ENCODE data around the gene HDGF. TPM values are rescaled to one million over a fixed set of nuclear protein-coding genes. Genes with fewer than 3 reads are reported as not detected.

Gene HDGF
- total and polyA plus RNA-seq, 2 of the 8 experiments (the other 6 are each of a cell fraction or from before 2014, with no cell fraction given): 145 to 391 TPM

GRCh38 chr1:156768610-156769295 lies 17.3 kb upstream of the HDGF start:
- H3K27ac ChIP-seq (ENCODE audit: low read depth, low read length): no peak overlapping the region
- peaks cover 11% of the 10 kb centered on the region for H3K23me2 ChIP-seq (ENCODE audit: low read depth, low read length)
- H3K4me1 ChIP-seq (replicated peaks in 1 of 4; ENCODE audit: control insufficient read depth in 3 of 4, insufficient read depth in 4 of 4, low read length in 3 of 4): peaks cover 0 to 16% (median 6%) of the 10 kb centered on the region in 4 experiments; a peak in 5 of 7 replicates
- DNase-seq (ENCODE audit: low read depth in 1 of 2, low spot score in 2 of 2) (no peak), FAIRE-seq (no peak)
- no peaks in the 10 kb centered on the region for H3K9me3 ChIP-seq (ENCODE audit: insufficient read depth in 2 of 2, low read depth in 1 of 2, low read length in 1 of 2)
- no peak overlapping the region for H2AFZ ChIP-seq (ENCODE audit: low read length)
- 68% methylated on average over 8 of the region's 8 CpGs; no CpG with 5 or more reads in 1 of the 2 experiments for WGBS, 2 experiments (ENCODE audit: extremely low coverage in 1 of 2, insufficient coverage in 1 of 2, insufficient read length in 1 of 2, insufficient replicate concordance in 2 of 2, low coverage in 1 of 2, low lambda C conversion rate in 2 of 2, missing lambda C conversion rate in 1 of 2)
- H3K36me3 ChIP-seq (ENCODE audit: control insufficient read depth in 2 of 4, insufficient read depth in 4 of 4, low read length in 3 of 4): peaks cover 0 to 17% (median 2%) of the 10 kb centered on the region in 4 experiments; a peak in 3 of 8 replicates
- no peak overlapping the region for H4K8ac ChIP-seq (ENCODE audit: extremely low read depth, insufficient read depth, low read length)
- H4K20me1 ChIP-seq (replicated peaks in 1 of 2; ENCODE audit: control insufficient read depth in 1 of 2, insufficient read depth in 2 of 2, low read length in 2 of 2): peaks cover 16 to 18% of the 10 kb centered on the region in 2 experiments
- no peak overlapping the region for H3K4ac ChIP-seq (replicated peaks; ENCODE audit: insufficient read length, low read depth, low read length)
- H2BK15ac ChIP-seq (ENCODE audit: low read length): no peak overlapping the region
- no peak overlapping the region for H3K18ac ChIP-seq (ENCODE audit: extremely low read depth, low read length)
- H2BK12ac ChIP-seq (ENCODE audit: low read depth, low read length): no peak overlapping the region
- no peak overlapping the region for H2BK120ac ChIP-seq (replicated peaks; ENCODE audit: low read depth, low read length)
- no peak overlapping the region for H4K91ac ChIP-seq (replicated peaks; ENCODE audit: insufficient read length, low read length)
- H3K4me2 ChIP-seq (ENCODE audit: insufficient read depth in 1 of 2, low read depth in 2 of 2, low read length in 2 of 2): peak overlapping the region; percentile 87 to 92
- no peaks in the 10 kb centered on the region for H3K27me3 ChIP-seq (replicated peaks in 1 of 4; ENCODE audit: control insufficient read depth in 3 of 4, extremely low read depth in 1 of 4, insufficient read depth in 3 of 4, low read length in 3 of 4)
- no peak overlapping the region for H4K5ac ChIP-seq (ENCODE audit: insufficient read length, low read depth, low read length)
- H3K79me2 ChIP-seq (ENCODE audit: control insufficient read depth in 1 of 2, insufficient read depth in 2 of 2, low read length in 2 of 2): peaks cover 35 to 58% of the 10 kb centered on the region in 2 experiments
- H3K79me1 ChIP-seq (ENCODE audit: low read depth, low read length): peaks cover 13% of the 10 kb centered on the region
- H2BK20ac ChIP-seq (ENCODE audit: low read length): no peak overlapping the region
- H3K23ac ChIP-seq (ENCODE audit: insufficient read length): no peak overlapping the region
- CTCF ChIA-PET (ENCODE audit: partially characterized antibody): interaction anchor here (0.6 to 11.7 kb wide), 10 partner anchors 17 to 121 kb away, joined by 3 to 100 read pairs (median 4); partner anchors contain the start of genes ISG20L2 and METTL25B
- peak overlapping the region in 2 of 4 experiments; percentile 91 to 95; a peak in 1 of 7 replicates for H3K9ac ChIP-seq (replicated peaks in 1 of 4; ENCODE audit: extremely low read depth in 1 of 4, low read depth in 3 of 4, low read length in 3 of 4)
- H2AK5ac ChIP-seq (ENCODE audit: low read depth, low read length): no peak overlapping the region
- no peak overlapping the region for H2BK5ac ChIP-seq (ENCODE audit: low read depth, low read length)
- no peak overlapping the region for H3K14ac ChIP-seq (ENCODE audit: insufficient read length)
- H3K4me3 ChIP-seq (ENCODE audit: extremely low read depth in 1 of 4, insufficient read depth in 2 of 4, low read depth in 3 of 4, low read length in 4 of 4): peak overlapping the region; percentile 67 to 97 (median 86)
- POLR2A ChIA-PET (ENCODE audit: partially characterized antibody): interaction anchor here (1.2 to 8.2 kb wide), 7 partner anchors 8 to 103 kb away, joined by 3 to 121 read pairs (median 12); partner anchors contain the start of genes HDGF, ISG20L2, METTL25B and MRPL24
- H3K56ac ChIP-seq (replicated peaks; ENCODE audit: insufficient read length, low read depth, low read length): no peak overlapping the region
- no peak for TF ChIP-seq CHD2 (IDR thresholded peaks at IDR 0.05; ENCODE audit: low read length)

Measured in H1 (cell line).